H1 (cell line): ENCODE data around the gene IL26. TPM values are rescaled to one million over a fixed set of nuclear protein-coding genes. Genes with fewer than 3 reads are reported as not detected.

ENCODE experiments used
- BRCA1 ChIP-seq: IDR thresholded peaks from 2 replicates; pipeline ENCODE4 v1.6.1; 2012; ENCODE audit warnings: low read depth, low read length, improper control_type of control experiment
- CHD2 ChIP-seq: IDR thresholded peaks from 2 replicates; pipeline ENCODE4 v1.6.1; 2012; ENCODE audit warnings: low read length, improper control_type of control experiment
- E2F6 ChIP-seq: IDR thresholded peaks from 2 replicates; pipeline ENCODE4 v1.6.1; 2012; ENCODE audit warnings: inconsistent platforms
- SP2 ChIP-seq: IDR thresholded peaks from 2 replicates; pipeline ENCODE4 v1.6.1; 2012; ENCODE audit warnings: mild to moderate bottlenecking, low read length, inconsistent platforms
- polyA plus RNA-seq, 7 experiments: library from polyadenylated mRNA; depleted of rRNA in 3 of 7; stranded (reverse) in 5 of 7; unstranded in 2 of 7; fragments of >200 nt in 5 of 7; fragments of 200-250 nt in 2 of 7; gene quantifications; 1 replicate in 5 of 7; 2 replicates in 1 of 7; 4 replicates in 1 of 7; pipeline versions ENCODE4 v1.2.1 to v1.2.3, GENCODE V29; 2011 to 2013; ENCODE audit warnings: missing spikeins in 2 of 7, mixed read lengths in 2 of 7
- total RNA-seq: library from RNA; stranded (reverse); fragmentation: NEBNext Ultra II Directional; extraction: Animal tissue kit (Norgen Biotek cat#: 25700); gene quantifications from 2 replicates; pipeline ENCODE4 v1.2.1, GENCODE V29; 2021

The IL26 gene
- total and polyA plus RNA-seq, 2 of the 8 experiments (the other 6 are each of a cell fraction or from before 2014, with no cell fraction given), result not detected

GRCh38 chr12:68178774-68179439 lies 46.7 kb downstream of the IL26 start (continued):
- TF ChIP-seq E2F6 (no peak), CHD2 (no peak), BRCA1 (no peak), SP2 (no peak)
- TF ChIP-seq, all 59 proteins: peak for 0
